Suprapubic skin (tissue), 3 donors: ENCODE data around the gene PER1.

ENCODE experiments used
- EP300 ChIP-seq: sonication (generic); formaldehyde crosslinking; IDR thresholded peaks from one replicate; pipeline ENCODE4 v1.6.1; 2017; ENCODE audit warnings: antibody characterized with exemption
- POLR2A ChIP-seq, 2 donors: fragments of 450-650 bp; IDR thresholded peaks; one replicate each; pipeline ENCODE4 v1.6.1; 2017; ENCODE audit warnings: antibody characterized with exemption in 2 of 2, mild to moderate bottlenecking in 2 of 2, moderate library complexity in 2 of 2
- TF ChIP-seq, protein P1 (sequence below), 2 donors: fragments of 200-600 bp in 1 of 2; fragments of 450-650 bp in 1 of 2; sonication (generic) in 1 of 2; IDR thresholded peaks; one replicate each; pipeline ENCODE4 v1.5.1; 2016 to 2019; ENCODE audit warnings: antibody characterized with exemption in 2 of 2, mild to moderate bottlenecking in 1 of 2, moderate library complexity in 1 of 2

DNA sequence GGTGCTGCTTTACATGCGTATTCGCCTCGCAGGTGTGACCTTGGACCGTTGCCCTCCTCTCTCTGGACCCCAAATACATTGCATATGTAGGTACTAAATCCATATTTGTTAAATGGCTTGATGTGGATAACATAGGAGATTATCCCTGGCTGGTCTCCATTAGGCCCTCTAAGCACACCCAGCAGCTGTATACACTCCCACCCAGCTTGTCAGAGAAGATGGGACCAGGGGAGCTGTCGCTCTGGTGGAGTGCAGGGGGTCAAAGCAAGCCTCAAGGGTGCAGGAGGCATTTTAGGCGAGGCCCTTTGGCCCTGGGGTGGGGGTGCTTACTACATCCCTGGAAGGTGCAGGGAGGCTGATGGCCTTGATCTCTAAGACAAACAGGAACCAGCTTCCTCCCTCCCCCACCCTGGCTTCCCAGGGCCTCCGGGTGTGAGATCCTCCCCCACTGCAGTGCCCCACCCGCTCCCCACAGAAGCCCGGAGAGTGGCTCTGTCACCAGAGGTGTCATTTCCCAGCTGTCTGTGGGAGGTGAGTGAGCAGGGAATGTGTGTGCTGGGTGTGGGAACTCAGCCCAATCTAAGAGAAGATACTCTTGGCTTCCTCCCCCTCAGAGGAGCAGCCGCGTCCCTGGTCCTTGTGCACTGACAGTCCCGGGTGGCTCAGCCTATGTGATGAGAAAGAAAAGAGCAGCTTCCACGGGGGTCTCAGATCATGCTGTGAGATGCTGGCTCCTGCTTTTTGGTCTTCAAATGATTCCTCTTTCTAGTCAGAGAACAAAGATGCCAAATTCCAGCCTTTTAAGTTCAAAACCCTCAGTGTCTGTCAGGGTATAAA lies 12.0 kb upstream of the PER1 start:
- TF ChIP-seq, protein P1, sequence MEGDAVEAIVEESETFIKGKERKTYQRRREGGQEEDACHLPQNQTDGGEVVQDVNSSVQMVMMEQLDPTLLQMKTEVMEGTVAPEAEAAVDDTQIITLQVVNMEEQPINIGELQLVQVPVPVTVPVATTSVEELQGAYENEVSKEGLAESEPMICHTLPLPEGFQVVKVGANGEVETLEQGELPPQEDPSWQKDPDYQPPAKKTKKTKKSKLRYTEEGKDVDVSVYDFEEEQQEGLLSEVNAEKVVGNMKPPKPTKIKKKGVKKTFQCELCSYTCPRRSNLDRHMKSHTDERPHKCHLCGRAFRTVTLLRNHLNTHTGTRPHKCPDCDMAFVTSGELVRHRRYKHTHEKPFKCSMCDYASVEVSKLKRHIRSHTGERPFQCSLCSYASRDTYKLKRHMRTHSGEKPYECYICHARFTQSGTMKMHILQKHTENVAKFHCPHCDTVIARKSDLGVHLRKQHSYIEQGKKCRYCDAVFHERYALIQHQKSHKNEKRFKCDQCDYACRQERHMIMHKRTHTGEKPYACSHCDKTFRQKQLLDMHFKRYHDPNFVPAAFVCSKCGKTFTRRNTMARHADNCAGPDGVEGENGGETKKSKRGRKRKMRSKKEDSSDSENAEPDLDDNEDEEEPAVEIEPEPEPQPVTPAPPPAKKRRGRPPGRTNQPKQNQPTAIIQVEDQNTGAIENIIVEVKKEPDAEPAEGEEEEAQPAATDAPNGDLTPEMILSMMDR (IDR thresholded peaks at IDR 0.05) = no peak
- no peak for TF ChIP-seq POLR2A (IDR thresholded peaks at IDR 0.05)
- no peak for TF ChIP-seq EP300
